ENCODE results near the gene NTRK3.

- TF ChIP-seq CTCF (IDR thresholded peaks at IDR 0.05) (no peak), POLR2A (IDR thresholded peaks at IDR 0.05) (no peak), POLR2AphosphoS5 (IDR thresholded peaks at IDR 0.05) (no peak)
These were observed 384.7 kb downstream of the NTRK3 start for GRCh38 chr15:87871731-87872320.

Data from prostate gland (tissue), 2 donors.